ENCODE data around the gene HTR3A.

- no peak for TF ChIP-seq NPAS2 (CRISPR knock-in tag; IDR thresholded peaks at IDR 0.05; ENCODE audit: borderline replicate concordance)
- no peak for TF ChIP-seq GMEB2 (CRISPR knock-in tag; IDR thresholded peaks at IDR 0.05; ENCODE audit: low read depth)
- no peak for TF ChIP-seq SP2 (CRISPR knock-in tag; IDR thresholded peaks at IDR 0.05)
- TF ChIP-seq FOXM1 (CRISPR knock-in tag; IDR thresholded peaks at IDR 0.05): no peak
- TF ChIP-seq, protein P1, sequence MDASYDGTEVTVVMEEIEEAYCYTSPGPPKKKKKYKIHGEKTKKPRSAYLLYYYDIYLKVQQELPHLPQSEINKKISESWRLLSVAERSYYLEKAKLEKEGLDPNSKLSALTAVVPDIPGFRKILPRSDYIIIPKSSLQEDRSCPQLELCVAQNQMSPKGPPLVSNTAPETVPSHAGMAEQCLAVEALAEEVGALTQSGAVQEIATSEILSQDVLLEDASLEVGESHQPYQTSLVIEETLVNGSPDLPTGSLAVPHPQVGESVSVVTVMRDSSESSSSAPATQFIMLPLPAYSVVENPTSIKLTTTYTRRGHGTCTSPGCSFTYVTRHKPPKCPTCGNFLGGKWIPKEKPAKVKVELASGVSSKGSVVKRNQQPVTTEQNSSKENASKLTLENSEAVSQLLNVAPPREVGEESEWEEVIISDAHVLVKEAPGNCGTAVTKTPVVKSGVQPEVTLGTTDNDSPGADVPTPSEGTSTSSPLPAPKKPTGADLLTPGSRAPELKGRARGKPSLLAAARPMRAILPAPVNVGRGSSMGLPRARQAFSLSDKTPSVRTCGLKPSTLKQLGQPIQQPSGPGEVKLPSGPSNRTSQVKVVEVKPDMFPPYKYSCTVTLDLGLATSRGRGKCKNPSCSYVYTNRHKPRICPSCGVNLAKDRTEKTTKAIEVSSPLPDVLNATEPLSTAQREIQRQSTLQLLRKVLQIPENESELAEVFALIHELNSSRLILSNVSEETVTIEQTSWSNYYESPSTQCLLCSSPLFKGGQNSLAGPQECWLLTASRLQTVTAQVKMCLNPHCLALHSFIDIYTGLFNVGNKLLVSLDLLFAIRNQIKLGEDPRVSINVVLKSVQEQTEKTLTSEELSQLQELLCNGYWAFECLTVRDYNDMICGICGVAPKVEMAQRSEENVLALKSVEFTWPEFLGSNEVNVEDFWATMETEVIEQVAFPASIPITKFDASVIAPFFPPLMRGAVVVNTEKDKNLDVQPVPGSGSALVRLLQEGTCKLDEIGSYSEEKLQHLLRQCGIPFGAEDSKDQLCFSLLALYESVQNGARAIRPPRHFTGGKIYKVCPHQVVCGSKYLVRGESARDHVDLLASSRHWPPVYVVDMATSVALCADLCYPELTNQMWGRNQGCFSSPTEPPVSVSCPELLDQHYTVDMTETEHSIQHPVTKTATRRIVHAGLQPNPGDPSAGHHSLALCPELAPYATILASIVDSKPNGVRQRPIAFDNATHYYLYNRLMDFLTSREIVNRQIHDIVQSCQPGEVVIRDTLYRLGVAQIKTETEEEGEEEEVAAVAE (CRISPR knock-in tag; IDR thresholded peaks at IDR 0.05; ENCODE audit: borderline replicate concordance): no peak
- no peak for TF ChIP-seq GABPA (IDR thresholded peaks at IDR 0.05; ENCODE audit: low read depth, low read length)
- TF ChIP-seq GABPA (CRISPR knock-in tag; IDR thresholded peaks at IDR 0.05; ENCODE audit: low read depth): no peak
- TF ChIP-seq JUNB (CRISPR knock-in tag; IDR thresholded peaks at IDR 0.05; ENCODE audit: borderline replicate concordance): no peak
- TF ChIP-seq RAD21 (CRISPR knock-in tag; IDR thresholded peaks at IDR 0.05): no peak
- no peak for TF ChIP-seq POLR2AphosphoS5 (IDR thresholded peaks at IDR 0.05; ENCODE audit: low read depth, low read length)
Measured at GRCh38 chr11:113991170-113991569, 16.3 kb downstream of the HTR3A start.

Measured in HepG2 (cell line).